GM21360 (cell line): ENCODE results near the gene SUN3.

Source experiments
- ATAC-seq: cut with Tn5 transposase; IDR thresholded peaks from one replicate; pipeline ENCODE4 v1.9.1; 2021; ENCODE audit warnings: mild to moderate bottlenecking, moderate library complexity; ENCODE audit not compliant: unreplicated experiment

Gene SUN3

DNA sequence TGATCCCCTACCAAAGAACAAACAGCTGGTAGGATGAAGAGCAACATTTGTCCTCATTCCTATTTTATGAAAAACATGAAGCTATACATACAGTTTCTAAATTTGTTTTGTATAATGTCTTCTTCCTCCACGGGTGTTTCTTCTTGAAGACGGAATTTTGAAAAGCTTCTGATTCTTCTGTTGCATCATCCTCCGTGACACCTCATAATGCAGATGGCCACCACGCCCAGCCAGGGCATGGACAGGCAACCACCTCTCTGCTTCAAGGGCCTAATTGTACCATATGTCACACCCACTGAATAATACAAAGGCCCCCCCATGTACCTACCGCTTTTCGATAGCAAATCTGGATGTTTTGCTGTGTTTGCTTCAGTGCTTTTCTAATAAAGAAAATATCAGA, at the start of gene SUN3:
Gene SUN3, minus strand, starts transcription at position 170 of the 400 bp plus-strand sequence. Its CDS starts 169 bp downstream, at position 1.
- no peak for ATAC-seq

- no peak for ATAC-seq
Measured at GRCh38 chr7:48078470-48078869, 49.6 kb upstream of the SUN3 start.

DNA sequence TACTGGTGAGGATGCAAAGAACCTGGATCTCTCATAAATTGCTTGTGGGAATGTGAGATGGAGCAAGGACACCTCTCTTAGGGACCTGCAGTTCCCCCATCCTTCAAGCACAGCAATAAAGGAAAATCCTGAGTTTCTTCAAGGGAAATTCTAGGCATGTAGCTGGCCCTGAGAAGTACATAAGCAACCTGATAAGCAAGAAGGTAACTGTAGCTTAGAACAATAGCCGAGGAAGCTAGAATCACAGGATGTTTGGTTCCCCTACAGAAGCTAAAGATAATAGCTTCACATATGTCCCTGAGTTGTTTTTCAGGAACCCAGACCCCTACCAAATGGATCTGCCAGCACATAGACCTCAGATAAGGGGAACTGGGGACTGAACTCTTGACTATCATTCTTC, 48.5 kb upstream of the SUN3 start:
- no peak for ATAC-seq

DNA sequence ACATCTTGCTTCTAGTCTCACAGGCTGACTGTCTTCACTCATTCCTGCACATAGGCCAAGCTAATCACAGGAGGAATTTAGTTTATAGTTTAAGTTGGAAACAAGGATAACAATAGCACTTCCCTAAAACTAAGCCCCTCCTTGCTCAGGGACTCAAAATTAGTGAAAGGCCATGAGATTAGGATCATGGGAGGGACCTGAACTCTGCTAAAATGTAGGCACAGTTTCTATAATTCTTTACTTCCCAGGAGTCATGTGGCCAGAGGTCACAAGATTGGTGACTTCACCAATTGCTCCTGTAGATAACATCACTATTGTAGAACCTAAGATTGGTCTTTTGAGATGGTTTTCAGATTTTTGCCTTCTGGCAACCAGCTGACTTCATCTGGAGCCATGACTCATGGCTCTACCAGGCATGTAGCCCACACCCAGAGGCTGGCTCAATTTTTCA, 45.3 kb upstream of the SUN3 start:
- no peak for ATAC-seq

GRCh38 chr7:48067475-48067874, 38.6 kb upstream of the SUN3 start:
- ATAC-seq, result no peak

DNA sequence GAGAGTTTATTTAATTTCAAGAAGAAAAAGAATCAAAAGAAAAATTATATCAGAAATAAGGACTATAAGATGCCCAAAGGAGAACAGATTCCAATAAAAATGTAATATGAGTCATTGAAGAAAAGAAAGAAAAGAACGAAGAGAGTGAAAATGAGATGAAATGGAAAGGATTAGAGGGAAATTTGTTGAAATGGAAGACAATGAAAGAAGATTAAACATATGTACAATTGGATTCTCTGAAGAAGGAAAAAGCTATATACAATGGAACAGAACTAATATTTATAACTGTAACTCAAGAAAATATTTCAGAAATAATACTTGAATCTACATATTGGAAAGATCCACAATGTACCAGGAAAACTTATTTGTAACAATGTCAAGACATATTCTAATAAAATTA, 35.1 kb upstream of the SUN3 start:
- no peak for ATAC-seq

- ATAC-seq, result no peak
Measured at GRCh38 chr7:48059706-48060105, 30.8 kb upstream of the SUN3 start.

DNA sequence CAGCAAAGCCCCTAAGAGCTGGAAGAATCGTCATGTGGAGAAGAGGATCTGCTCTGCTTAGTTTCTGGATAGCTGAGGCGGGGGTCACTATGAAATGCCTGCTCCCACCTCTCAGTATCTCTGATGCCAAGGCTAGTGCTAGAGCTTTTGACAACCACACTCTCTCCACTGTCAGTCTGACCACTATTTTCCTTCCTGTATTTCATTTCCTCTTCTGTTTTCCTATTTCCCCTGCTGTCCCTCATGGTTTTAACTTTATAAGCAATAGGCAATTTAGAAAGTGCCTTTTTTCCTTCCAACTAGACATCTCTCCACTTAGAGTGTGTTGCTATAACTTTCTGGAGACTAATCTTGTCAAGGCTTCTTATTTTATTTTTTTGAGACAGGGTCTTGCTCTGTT, 30.1 kb upstream of the SUN3 start:
- ATAC-seq, result no peak

DNA sequence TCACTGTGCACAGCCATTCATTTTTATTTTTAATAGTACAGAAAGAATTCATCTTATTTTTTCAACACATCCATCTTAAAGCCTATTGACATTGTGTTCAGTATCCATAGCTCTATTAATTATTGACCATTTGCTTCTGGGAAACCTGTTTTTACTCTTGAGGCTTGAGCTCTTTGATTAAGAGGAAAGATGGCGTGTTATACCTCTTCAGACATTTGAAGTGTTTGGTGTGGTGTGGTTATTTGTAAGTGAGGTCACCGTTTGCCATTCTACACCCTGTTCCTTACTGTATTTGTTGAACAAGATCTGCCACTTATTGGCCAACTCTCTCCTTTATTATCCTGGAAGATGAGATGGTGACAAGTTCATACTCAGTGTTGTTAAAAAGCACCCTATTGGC, 24.8 kb upstream of the SUN3 start:
- ATAC-seq, result no peak

GRCh38 chr7:48052748-48053147, 23.8 kb upstream of the SUN3 start:
- ATAC-seq, result no peak

- no peak for ATAC-seq
Measured at GRCh38 chr7:48049850-48050249, 20.9 kb upstream of the SUN3 start.

DNA sequence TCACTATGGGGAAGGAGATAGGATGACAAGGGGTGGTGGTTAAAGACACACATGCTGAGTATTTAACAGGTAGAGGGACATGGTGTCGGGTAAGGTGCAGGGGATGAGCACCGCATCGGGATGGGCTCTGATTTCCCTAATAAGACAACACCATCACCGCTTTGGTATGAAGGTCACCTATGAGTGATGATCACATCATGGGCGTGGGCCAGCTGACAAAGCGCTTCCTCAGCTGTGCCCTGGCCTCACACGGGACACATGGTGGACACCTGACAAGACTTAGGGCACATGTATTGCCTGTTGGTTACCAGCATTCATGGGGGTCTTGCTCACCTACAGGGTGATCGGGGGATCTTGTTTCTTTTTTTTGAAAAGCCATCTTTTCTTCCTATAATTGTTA, 19.2 kb upstream of the SUN3 start:
- no peak for ATAC-seq

- ATAC-seq, result no peak
Measured at GRCh38 chr7:48046458-48046857, 17.6 kb upstream of the SUN3 start.

DNA sequence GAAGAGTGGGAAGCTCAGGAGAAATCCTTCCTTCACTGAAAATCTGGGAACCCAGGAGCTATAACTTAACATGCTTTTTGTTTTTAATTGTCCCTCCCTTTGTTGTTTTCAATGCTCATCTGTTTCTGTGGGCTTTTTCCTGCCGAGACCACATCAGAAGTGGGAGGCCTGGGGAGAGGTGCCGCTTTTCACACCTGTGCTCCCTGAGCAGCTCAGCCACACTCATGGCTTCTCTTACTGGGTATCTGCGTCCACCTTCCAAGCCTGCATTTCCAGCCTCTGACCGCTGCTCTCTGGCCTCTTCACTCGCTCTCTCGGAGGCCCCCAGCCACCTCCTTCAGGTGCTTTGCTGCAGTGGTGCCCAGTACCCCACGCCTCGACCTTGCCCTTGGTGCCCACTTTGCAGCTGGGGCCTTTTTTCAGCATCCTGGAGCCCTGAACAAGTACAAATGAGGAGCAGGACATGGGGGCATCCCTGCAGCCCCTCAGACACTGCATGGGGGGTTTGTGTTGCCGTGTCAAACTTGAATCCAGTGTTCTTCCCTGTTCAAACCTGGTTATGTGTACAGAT, 16.4 kb upstream of the SUN3 start:
- no peak for ATAC-seq

- no peak for ATAC-seq
Measured at GRCh38 chr7:48042636-48043035, 13.7 kb upstream of the SUN3 start.

DNA sequence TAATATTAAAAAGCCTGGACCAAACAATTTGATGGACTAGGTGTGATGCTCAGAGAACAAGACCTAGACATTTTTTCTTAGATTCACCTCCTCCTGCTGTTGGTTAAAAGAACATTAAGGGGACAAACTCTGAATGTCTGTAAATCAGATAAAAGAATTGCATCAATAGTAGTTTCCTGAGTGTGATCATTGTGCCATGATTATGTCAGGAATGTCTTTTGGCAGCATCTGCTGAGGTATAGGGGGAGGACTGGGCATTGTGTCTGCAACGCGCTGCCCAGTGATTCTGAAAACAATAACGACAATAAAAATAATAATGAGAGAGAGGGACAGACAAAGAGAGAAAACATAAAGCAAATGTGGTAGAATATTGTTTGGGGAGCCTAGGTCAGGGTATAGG, 13.3 kb upstream of the SUN3 start:
- ATAC-seq, result no peak

- no peak for ATAC-seq
Measured at GRCh38 chr7:48041653-48041970, 12.7 kb upstream of the SUN3 start.

DNA sequence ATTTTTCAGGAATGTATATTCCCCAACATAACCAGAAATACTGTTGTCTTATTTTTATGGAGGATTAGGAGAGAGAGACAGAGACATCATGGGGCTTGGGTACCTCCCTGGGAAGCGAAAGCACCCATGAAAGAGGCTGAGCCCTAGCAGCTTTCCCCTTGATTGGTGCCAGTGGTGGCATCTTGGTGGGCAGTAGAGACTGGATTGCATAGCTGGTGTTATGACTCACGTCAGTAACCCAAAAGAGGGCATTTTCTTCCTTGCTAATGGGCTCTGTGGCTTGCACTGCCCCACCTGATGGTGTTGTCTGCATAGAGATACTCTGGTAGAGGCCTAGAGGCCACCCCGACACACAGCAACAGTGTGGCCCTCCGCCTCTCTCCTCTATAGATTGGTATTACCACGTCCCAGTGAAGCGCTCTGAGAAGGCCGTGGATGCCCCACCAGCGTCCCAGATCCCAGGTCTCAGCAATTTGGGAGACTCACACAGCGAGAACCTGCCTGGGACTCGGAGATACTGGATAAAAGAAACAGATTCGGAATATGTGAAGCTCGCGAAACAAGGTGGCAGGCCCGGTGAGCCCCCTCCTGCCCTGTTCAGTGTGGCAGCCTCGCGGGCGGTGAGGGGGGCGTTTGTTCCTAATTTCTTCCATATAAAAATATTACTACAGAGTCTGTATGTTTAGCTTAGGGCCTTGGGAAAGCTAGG, 12.2 kb upstream of the SUN3 start:
- ATAC-seq, result no peak

- no peak for ATAC-seq
Measured at GRCh38 chr7:48038815-48039506, 10.1 kb upstream of the SUN3 start.

DNA sequence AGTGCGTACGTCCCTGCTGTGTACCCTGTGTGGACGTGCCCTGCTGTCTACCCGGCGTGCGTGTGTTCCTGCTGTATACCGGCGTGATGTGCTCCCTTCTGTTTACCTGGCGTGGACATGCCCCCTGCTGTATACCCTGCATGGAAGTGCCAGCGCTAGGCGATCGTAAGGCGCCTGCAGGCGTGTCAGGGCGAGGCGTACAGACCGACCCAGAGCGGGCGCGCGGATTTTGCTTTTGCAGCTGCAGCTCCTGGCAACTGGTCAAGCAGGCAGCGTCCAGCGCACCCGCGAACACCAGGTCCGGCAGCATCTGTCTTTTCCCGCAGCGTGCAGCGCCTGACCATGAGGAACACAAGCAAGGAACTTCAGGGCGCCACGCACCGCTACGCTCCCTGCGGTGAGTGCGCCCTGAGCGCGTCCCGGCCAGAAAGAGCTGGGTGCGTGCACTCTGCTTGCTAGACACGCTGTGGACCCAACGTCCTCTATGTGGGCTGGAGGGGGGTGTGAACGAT, 7.1 kb upstream of the SUN3 start:
- no peak for ATAC-seq

DNA sequence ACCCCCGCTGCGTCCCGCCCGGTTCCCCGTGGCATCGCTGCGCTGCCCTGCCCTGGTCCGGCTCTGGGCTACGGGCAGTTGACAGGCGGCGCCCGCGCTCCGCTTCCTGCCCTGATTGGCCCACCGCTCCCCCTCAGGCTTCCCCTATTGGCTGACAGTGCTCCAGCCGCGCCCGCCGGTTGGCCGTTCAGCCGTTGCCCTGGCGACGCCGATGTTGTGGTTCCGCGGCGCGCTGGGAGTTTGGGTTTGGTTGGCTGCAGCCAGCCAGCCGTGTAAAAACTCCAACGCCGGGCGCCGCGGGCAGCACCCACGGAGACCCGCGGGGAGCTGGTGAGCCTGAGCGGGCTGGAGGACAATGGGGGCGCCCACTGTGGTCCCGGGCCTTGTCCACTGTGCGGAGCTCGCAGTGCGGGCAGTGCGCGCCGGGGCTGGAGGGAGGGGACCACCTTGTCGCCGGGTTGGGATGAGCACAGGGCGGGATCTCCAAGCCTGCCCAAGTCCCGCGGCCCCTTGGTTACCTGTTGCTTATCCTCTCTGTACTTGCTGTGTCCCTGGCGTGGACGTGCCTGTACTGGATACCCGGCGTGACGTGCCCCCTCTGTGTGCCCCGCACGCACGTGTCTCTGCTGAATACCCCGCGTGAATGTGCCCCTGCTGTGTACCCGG, 6.5 kb upstream of the SUN3 start, which contains the start of gene C7orf57:
Gene C7orf57, plus strand, starts transcription at position 243 of the 666 bp plus-strand sequence. CDS start 766 bp downstream, outside the sequence.
- ATAC-seq, result peak; percentile 98
